Hepatocyte (in vitro differentiated cells): ENCODE results near the gene CRYBA4. TPM values are rescaled to one million over a fixed set of nuclear protein-coding genes. Genes with fewer than 3 reads are reported as not detected.
A peak's percentile ranks its signal among the peaks of the same experiment; 100 is the strongest.

Experiments
- DNase-seq: peaks from one replicate; pipeline ENCODE4 v3.0.0-alpha.2; 2016; ENCODE audit warnings: low spot score
- H2AFZ ChIP-seq: fragments of 200-600 bp; sonication (generic); 2 replicates; pipeline ENCODE4 v1.6.0; 2016; ENCODE audit warnings: antibody characterized with exemption, mild to moderate bottlenecking
- H3K27ac ChIP-seq: fragments of 200-600 bp; sonication (generic); 2 replicates; pipeline ENCODE4 v1.5.1; 2016; ENCODE audit warnings: mild to moderate bottlenecking
- H3K27me3 ChIP-seq: fragments of 200-600 bp; sonication (generic); 2 replicates; pipeline ENCODE4 v1.6.1; 2016
- H3K36me3 ChIP-seq: fragments of 200-600 bp; sonication (generic); replicated peaks from 2 replicates; pipeline ENCODE4 v1.5.1; 2016; ENCODE audit warnings: low read depth; ENCODE audit not compliant: insufficient read depth
- H3K4me1 ChIP-seq: fragments of 200-600 bp; sonication (generic); 2 replicates; pipeline ENCODE4 v1.5.1; 2016; ENCODE audit warnings: mild to moderate bottlenecking, moderate library complexity; ENCODE audit not compliant: insufficient read depth
- H3K4me2 ChIP-seq: fragments of 200-600 bp; sonication (generic); 2 replicates; pipeline ENCODE4 v1.6.0; 2016
- H3K4me3 ChIP-seq: fragments of 200-600 bp; sonication (generic); 2 replicates; pipeline ENCODE4 v1.5.1; 2016; ENCODE audit warnings: mild to moderate bottlenecking
- H3K79me2 ChIP-seq: fragments of 200-600 bp; sonication (generic); 2 replicates; pipeline ENCODE4 v1.6.0; 2017; ENCODE audit warnings: mild to moderate bottlenecking
- H3K9me2 ChIP-seq: fragments of 200-600 bp; sonication (generic); replicated peaks from 2 replicates; pipeline ENCODE4 v1.6.0; 2017; ENCODE audit warnings: mild to moderate bottlenecking; ENCODE audit not compliant: insufficient read depth
- H3K9me3 ChIP-seq: fragments of 200-600 bp; sonication (generic); 2 replicates; pipeline ENCODE4 v1.5.1; 2016; ENCODE audit warnings: low read depth, mild to moderate bottlenecking
- H4K20me1 ChIP-seq: fragments of 200-600 bp; sonication (generic); 2 replicates; pipeline ENCODE4 v1.6.0; 2016; ENCODE audit warnings: mild to moderate bottlenecking; ENCODE audit not compliant: insufficient read depth, poor library complexity, severe bottlenecking
- EZH2 ChIP-seq: fragments of 200-600 bp; sonication (generic); IDR thresholded peaks from 2 replicates; pipeline ENCODE4 v1.6.1; 2016; ENCODE audit warnings: antibody characterized with exemption, mild to moderate bottlenecking, borderline replicate concordance
- EZH2phosphoT487 ChIP-seq: fragments of 200-600 bp; sonication (generic); IDR thresholded peaks from one replicate; pipeline ENCODE4 v1.6.1; 2018; ENCODE audit warnings: antibody characterized with exemption, mild to moderate bottlenecking, low read depth, moderate library complexity; ENCODE audit not compliant: unreplicated experiment, severe bottlenecking
- WGBS: methylation state at CpG from one replicate; pipeline ENCODE4 v1.1.6; 2016; ENCODE audit warnings: low lambda C conversion rate; ENCODE audit errors: missing lambda C conversion rate; 5-methylcytosine and 5-hydroxymethylcytosine counted together
- polyA plus RNA-seq: library from polyadenylated mRNA; unstranded; fragments of >200 nt; fragmentation: Nextera tagmentation; extraction: Ambion mirVana; gene quantifications from 2 replicates; pipeline ENCODE4 v1.2.1, GENCODE V29; 2016
- total RNA-seq: library from RNA; depleted of rRNA; stranded (reverse); fragments of >200 nt; gene quantifications from 2 replicates; pipeline ENCODE4 v1.2.3, GENCODE V29; 2014
- TF ChIP-seq, protein P1 (sequence below): fragments of 200-600 bp; sonication (generic); IDR thresholded peaks from 2 replicates; pipeline ENCODE4 v1.5.1; 2016; ENCODE audit warnings: antibody characterized with exemption, mild to moderate bottlenecking; ENCODE audit not compliant: poor library complexity

Gene CRYBA4
- total and polyA plus RNA-seq, 2 experiments from 2014 or later, result not detected

- Histone ChIP-seq H3K27ac (no peak within 1 kb of the TSS), H2AFZ (peak within 1 kb of the TSS; percentile 8)
Measured at GRCh38 chr22:26656891-26657851, 35.4 kb downstream of the CRYBA4 start, which contains the start of gene MIAT. Gene MIAT (plus strand): TSS chr22:26657588.

DNA sequence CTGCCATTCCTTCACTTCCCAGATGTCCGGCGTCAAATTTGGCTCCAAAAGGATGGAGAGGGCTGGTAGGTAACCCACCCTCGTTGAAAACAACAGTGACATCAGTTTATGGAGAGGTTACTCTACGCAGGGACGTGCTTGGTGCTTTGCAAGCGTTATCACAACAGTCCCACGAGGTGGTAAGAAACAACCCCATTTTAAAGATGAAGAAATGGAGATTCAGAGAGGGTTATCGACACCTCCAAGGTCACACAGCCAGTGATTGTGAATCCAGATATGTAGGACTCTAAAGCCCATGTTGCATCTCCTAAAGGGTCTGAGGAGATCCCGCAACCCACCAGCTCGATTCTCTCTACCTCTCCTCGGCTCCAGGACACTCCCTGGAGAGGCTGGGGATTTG lies 36.4 kb downstream of the CRYBA4 start:
- peaks cover 70% of the 10 kb centered on the region for H3K27me3 ChIP-seq
- TF ChIP-seq EZH2phosphoT487 (no peak), EZH2 (no peak)
- TF ChIP-seq, protein P1, sequence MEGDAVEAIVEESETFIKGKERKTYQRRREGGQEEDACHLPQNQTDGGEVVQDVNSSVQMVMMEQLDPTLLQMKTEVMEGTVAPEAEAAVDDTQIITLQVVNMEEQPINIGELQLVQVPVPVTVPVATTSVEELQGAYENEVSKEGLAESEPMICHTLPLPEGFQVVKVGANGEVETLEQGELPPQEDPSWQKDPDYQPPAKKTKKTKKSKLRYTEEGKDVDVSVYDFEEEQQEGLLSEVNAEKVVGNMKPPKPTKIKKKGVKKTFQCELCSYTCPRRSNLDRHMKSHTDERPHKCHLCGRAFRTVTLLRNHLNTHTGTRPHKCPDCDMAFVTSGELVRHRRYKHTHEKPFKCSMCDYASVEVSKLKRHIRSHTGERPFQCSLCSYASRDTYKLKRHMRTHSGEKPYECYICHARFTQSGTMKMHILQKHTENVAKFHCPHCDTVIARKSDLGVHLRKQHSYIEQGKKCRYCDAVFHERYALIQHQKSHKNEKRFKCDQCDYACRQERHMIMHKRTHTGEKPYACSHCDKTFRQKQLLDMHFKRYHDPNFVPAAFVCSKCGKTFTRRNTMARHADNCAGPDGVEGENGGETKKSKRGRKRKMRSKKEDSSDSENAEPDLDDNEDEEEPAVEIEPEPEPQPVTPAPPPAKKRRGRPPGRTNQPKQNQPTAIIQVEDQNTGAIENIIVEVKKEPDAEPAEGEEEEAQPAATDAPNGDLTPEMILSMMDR, result no peak
- H4K20me1 ChIP-seq, result no peaks in the 10 kb centered on the region
- no peaks in the 10 kb centered on the region for H3K79me2 ChIP-seq
- no peaks in the 10 kb centered on the region for H3K36me3 ChIP-seq
- peak overlapping the region; percentile 18 for H3K4me3 ChIP-seq
- peak overlapping the region; percentile 86 for H3K4me2 ChIP-seq
- peaks cover 14% of the 10 kb centered on the region for H3K4me1 ChIP-seq
- H2AFZ ChIP-seq, result no peak overlapping the region
- H3K27ac ChIP-seq, result no peak overlapping the region
- no peaks in the 10 kb centered on the region for H3K9me3 ChIP-seq
- DNase-seq, result no peak
- 4% methylated on average over 11 of the region's 11 CpGs for WGBS
- no peaks in the 10 kb centered on the region for H3K9me2 ChIP-seq

More at GRCh38 chr22:26656891-26657851, 35.4 kb downstream of the CRYBA4 start, which contains the start of gene MIAT:
- H3K9me3 ChIP-seq, result no peaks in the 10 kb centered on the region
- H4K20me1 ChIP-seq, result no peaks in the 10 kb centered on the region
- H3K27me3 ChIP-seq, result peaks cover 69% of the 10 kb centered on the region
- no peaks in the 10 kb centered on the region for H3K36me3 ChIP-seq
- H3K4me2 ChIP-seq, result peak within 1 kb of the TSS; percentile 86
- TF ChIP-seq, protein P1, result no peak
- TF ChIP-seq EZH2phosphoT487 (peak; percentile 74), EZH2 (peak; percentile 92)
- H3K4me1 ChIP-seq, result peaks cover 14% of the 10 kb centered on the region
- peak within 1 kb of the TSS; percentile 18 for H3K4me3 ChIP-seq
- H3K9me2 ChIP-seq, result no peaks in the 10 kb centered on the region
- no peaks in the 10 kb centered on the region for H3K79me2 ChIP-seq
- WGBS, result 5% methylated on average over 41 of the region's 62 CpGs
- DNase-seq, result peak; percentile 33

GRCh38 chr22:26658671-26659478 lies 37.1 kb downstream of the CRYBA4 start:
- TF ChIP-seq EZH2phosphoT487 (no peak), EZH2 (no peak)
- TF ChIP-seq, protein P1, result no peak
- Histone ChIP-seq H2AFZ (peak overlapping the region; percentile 26), H3K4me1 (peaks cover 14% of the 10 kb centered on the region), H3K79me2 (no peaks in the 10 kb centered on the region), H3K4me2 (peak overlapping the region; percentile 86), H4K20me1 (no peaks in the 10 kb centered on the region), H3K9me2 (no peaks in the 10 kb centered on the region), H3K27me3 (peaks cover 63% of the 10 kb centered on the region), H3K27ac (no peak overlapping the region), H3K4me3 (peak overlapping the region; percentile 18), H3K36me3 (no peaks in the 10 kb centered on the region), H3K9me3 (no peaks in the 10 kb centered on the region)
- DNase-seq, result peak; percentile 85
- 5% methylated on average over 24 of the region's 27 CpGs for WGBS
